ENCODE results near the gene TACR1. TPM values are rescaled to one million over a fixed set of nuclear protein-coding genes. Genes with fewer than 3 reads are reported as not detected.

TACR1 gene
- total and polyA plus RNA-seq, 2 donors (not counting 1 experiment from before 2014, with no cell fraction given), result 0.01 to 0.05 TPM

GRCh38 chr2:75076088-75076487 is 123.2 kb downstream of the TACR1 start:
- H3K79me2 ChIP-seq (ENCODE audit: control insufficient read depth, insufficient read depth, low read length), result no peaks in the 10 kb centered on the region
- no peak overlapping the region for H3K27ac ChIP-seq (ENCODE audit: low read length in 2 of 2)
- WGBS (ENCODE audit: insufficient coverage), result 90% methylated on average over 2 of the region's 2 CpGs
- CTCF ChIA-PET, result interaction anchor here (0.8 to 4.6 kb wide), 2 partner anchors 11 to 24 kb away, joined by 3 to 39 read pairs; no protein-coding TSS in a partner anchor
- H3K4me3 ChIP-seq (ENCODE audit: control extremely low read depth in 1 of 5, extremely low read depth in 1 of 5, insufficient read depth in 1 of 5, low read depth in 2 of 5, low read length in 4 of 5), result no peak overlapping the region
- H3K4me2 ChIP-seq (replicated peaks; ENCODE audit: low read depth, low read length, poor library complexity, severe bottlenecking), result no peak overlapping the region
- POLR2A ChIA-PET, result no interaction called here
- no peaks in the 10 kb centered on the region for H4K20me1 ChIP-seq (ENCODE audit: control insufficient read depth, insufficient read depth, low read length, poor library complexity, severe bottlenecking)
- no peak overlapping the region for H3K4me3 Mint-ChIP-seq
- no peak overlapping the region for H3K9ac ChIP-seq (ENCODE audit: low read length)
- no peaks in the 10 kb centered on the region for H3K9me3 ChIP-seq (ENCODE audit: control extremely low read depth in 1 of 3, control insufficient read depth in 2 of 3, insufficient read depth in 1 of 3, low read length in 2 of 3)
- H3K4me1 ChIP-seq (ENCODE audit: control insufficient read depth in 2 of 2, insufficient read depth in 2 of 2, low read length in 2 of 2), result no peaks in the 10 kb centered on the region
- H3K9me3 Mint-ChIP-seq (ENCODE audit: insufficient read depth), result no peaks in the 10 kb centered on the region
- intact Hi-C loops (cut with micrococcal nuclease), result no loop called here
- H2AFZ ChIP-seq (ENCODE audit: insufficient read depth, low read depth, low read length, poor library complexity, severe bottlenecking), result no peak overlapping the region
- no peaks in the 10 kb centered on the region for H3K4me1 Mint-ChIP-seq
- H3K36me3 ChIP-seq (replicated peaks in 1 of 2; ENCODE audit: control extremely low read depth in 1 of 2, control insufficient read depth in 1 of 2, extremely low read depth in 1 of 2, insufficient read depth in 2 of 2, low read length in 1 of 2), result no peaks in the 10 kb centered on the region
- no peaks in the 10 kb centered on the region for H3K27me3 ChIP-seq (replicated peaks in 1 of 4; ENCODE audit: control extremely low read depth in 1 of 4, control insufficient read depth in 3 of 4, insufficient read depth in 4 of 4, low read length in 3 of 4)
- no peak overlapping the region for H3K27ac Mint-ChIP-seq
- H3K27me3 Mint-ChIP-seq, result no peaks in the 10 kb centered on the region
- no peak for ATAC-seq (ENCODE audit: low read depth)
- TF ChIP-seq CTCF (IDR thresholded peaks at IDR 0.05), result no peak
- TF ChIP-seq EZH2 (IDR thresholded peaks at IDR 0.05; ENCODE audit: borderline replicate concordance, insufficient read depth, low read depth, low read length, poor library complexity, severe bottlenecking), result no peak
- DNase-seq, result no peak

- Histone ChIP-seq H3K27ac (ENCODE audit: low read length in 2 of 2) (no peak overlapping the region), H3K27me3 (replicated peaks in 1 of 4; ENCODE audit: control extremely low read depth in 1 of 4, control insufficient read depth in 3 of 4, insufficient read depth in 4 of 4, low read length in 3 of 4) (no peaks in the 10 kb centered on the region), H4K20me1 (ENCODE audit: control insufficient read depth, insufficient read depth, low read length, poor library complexity, severe bottlenecking) (no peaks in the 10 kb centered on the region), H3K4me3 (ENCODE audit: control extremely low read depth in 1 of 5, extremely low read depth in 1 of 5, insufficient read depth in 1 of 5, low read depth in 2 of 5, low read length in 4 of 5) (no peak overlapping the region), H3K4me1 (ENCODE audit: control insufficient read depth in 2 of 2, insufficient read depth in 2 of 2, low read length in 2 of 2) (no peaks in the 10 kb centered on the region), H3K9me3 (ENCODE audit: control extremely low read depth in 1 of 3, control insufficient read depth in 2 of 3, insufficient read depth in 1 of 3, low read length in 2 of 3) (no peaks in the 10 kb centered on the region), H2AFZ (ENCODE audit: insufficient read depth, low read depth, low read length, poor library complexity, severe bottlenecking) (no peak overlapping the region), H3K4me2 (replicated peaks; ENCODE audit: low read depth, low read length, poor library complexity, severe bottlenecking) (no peak overlapping the region), H3K36me3 (replicated peaks in 1 of 2; ENCODE audit: control extremely low read depth in 1 of 2, control insufficient read depth in 1 of 2, extremely low read depth in 1 of 2, insufficient read depth in 2 of 2, low read length in 1 of 2) (no peaks in the 10 kb centered on the region), H3K79me2 (ENCODE audit: control insufficient read depth, insufficient read depth, low read length) (no peaks in the 10 kb centered on the region), H3K9ac (ENCODE audit: low read length) (no peak overlapping the region)
- H3K4me1 Mint-ChIP-seq, result no peaks in the 10 kb centered on the region
- POLR2A ChIA-PET, result no interaction called here
- TF ChIP-seq CTCF (IDR thresholded peaks at IDR 0.05) (no peak), EZH2 (IDR thresholded peaks at IDR 0.05; ENCODE audit: borderline replicate concordance, insufficient read depth, low read depth, low read length, poor library complexity, severe bottlenecking) (no peak)
- no peaks in the 10 kb centered on the region for H3K9me3 Mint-ChIP-seq (ENCODE audit: insufficient read depth)
- no peak overlapping the region for H3K27ac Mint-ChIP-seq
- H3K27me3 Mint-ChIP-seq, result no peaks in the 10 kb centered on the region
- CTCF ChIA-PET, result interaction anchor here (4.6 kb wide), 1 partner anchor 10 kb away, joined by 39 read pairs; no protein-coding TSS in a partner anchor
- ATAC-seq (ENCODE audit: low read depth) (no peak), DNase-seq (no peak)
- no CpG with 5 or more reads among the region's 1 CpG for WGBS (ENCODE audit: insufficient coverage)
- no peak overlapping the region for H3K4me3 Mint-ChIP-seq
- intact Hi-C loops (cut with micrococcal nuclease), result no loop called here
These were observed 124.6 kb downstream of the TACR1 start for GRCh38 chr2:75074708-75075107.

Data from B cell (primary cell).